GM18502 (cell line): ENCODE data around the gene FAM110D.

ENCODE experiments used
- ATAC-seq: cut with Tn5 transposase; IDR thresholded peaks from one replicate; pipeline ENCODE4 v1.9.1; 2021; ENCODE audit warnings: mild to moderate bottlenecking; ENCODE audit not compliant: unreplicated experiment, poor library complexity

Gene FAM110D

GRCh38 chr1:26127235-26128163 is 31.4 kb upstream of the FAM110D start:
- ATAC-seq, result no peak

GRCh38 chr1:26129778-26130177 is 29.1 kb upstream of the FAM110D start:
- ATAC-seq, result no peak

DNA sequence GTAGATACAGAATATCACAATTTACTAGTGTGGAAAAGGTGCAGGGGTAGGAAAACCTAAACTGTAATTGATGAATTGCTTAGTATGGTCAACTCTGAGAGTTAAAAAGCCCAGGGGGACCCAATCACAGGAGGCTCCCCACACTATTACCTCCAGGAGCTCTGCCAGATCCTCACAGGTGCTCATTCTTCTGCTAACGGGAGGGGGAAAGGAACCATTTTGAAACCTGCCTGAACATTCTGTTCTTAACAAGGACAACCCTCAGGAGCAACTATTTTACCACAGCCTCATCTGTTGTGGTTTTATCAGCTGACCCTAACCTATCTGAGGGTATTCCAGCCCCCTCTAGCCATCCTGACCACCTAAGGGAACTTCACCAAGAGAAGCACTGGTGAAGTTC is 28.2 kb upstream of the FAM110D start:
- ATAC-seq, result no peak

DNA sequence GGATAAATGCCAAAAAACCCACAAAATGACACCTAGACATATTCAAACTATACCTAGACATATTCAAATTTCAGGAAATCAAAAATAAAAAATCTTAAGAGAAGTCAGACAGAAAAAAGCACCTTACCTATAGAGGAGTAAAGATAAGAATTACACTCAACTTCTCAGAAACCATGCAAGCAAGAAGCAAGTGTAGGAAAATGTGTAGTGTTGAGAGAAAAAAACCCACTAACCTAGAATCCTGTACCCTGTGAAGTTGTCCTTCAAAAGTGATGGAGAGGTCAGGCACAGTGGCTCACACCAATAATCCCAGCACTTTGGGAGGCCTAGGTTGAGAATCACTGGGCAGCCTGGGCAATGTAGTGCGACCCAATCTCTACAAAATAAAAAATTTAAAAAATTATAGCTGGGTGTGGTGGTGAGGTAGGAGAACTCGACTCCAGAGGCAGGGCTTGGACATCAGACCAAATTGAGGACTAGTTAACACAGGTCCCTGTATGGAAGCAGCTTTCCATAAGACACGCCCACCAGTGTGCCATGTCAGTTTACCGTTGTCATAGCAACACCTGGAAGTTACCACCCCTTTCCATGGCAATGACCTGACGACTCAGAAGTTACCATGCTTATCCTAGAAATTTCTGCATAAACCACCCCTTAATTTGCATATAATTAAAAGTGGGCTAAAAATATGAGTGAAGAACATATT is 26.6 kb upstream of the FAM110D start:
- no peak for ATAC-seq

- ATAC-seq, result no peak
These were observed 26.1 kb upstream of the FAM110D start for GRCh38 chr1:26132834-26133167.

DNA sequence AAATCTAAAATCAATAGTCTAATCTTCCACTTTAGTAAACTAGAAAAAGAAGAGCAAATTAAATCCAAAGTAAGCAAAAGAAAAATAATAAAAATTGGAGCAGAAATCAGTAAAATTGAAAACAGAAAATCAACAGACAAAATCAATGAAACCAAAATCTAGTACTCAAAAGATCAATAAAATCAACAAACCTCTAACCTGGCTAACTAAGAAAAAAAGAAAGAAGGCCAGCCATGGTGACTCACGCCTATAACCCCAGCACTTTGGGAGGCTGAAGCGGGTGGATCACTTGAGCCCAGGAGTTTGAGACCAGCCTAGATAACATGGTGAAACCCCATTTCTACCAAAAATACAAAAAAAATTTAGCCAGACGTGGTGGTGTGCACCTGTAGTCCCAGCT is 24.4 kb upstream of the FAM110D start:
- ATAC-seq, result no peak

DNA sequence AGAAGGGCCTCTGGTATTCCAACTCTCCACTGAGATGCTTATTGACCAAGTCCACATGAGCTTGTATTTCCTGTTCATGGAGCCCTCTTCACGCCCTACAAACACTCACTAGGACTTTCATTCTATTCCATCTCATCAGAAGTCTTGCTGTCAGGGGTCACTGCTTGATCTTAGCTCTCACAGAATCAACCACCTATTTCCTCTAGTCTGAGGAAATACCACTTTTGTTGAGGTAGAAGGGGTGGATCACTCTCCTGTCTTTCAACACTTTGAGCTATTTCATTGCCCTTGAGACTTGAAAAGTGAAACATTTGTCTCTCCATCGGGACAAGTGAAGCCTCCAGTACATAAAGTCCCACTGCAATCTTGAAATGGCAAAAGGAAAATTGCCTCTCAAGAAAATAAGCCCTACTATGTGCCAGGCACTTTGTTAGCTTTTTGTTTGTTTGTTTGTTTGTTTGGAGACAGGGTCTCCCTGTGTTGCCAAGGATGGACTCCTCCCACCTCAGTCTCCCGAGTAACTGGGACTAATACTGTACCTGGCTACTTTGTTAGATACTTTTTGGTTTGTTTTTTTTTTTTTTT is 19.8 kb upstream of the FAM110D start:
- no peak for ATAC-seq

DNA sequence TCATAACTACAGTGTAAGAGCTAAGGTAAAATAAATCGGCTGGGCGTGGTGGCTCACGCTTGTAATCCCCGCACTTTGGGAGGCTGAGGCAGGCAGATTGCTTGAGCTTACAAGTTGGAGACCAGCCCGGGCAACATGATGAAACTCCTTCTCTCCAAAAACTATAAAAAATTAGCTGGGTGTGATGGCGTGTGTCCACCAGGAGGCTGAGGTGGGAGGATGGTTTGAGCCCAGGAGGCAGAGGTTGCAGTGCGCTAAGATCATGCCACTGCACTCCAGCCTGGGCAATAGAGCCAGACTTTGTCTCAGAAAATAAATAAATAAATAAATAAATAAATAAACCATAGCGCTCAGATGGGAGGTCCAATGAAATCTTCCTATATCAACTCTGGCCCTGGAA is 16.7 kb upstream of the FAM110D start:
- no peak for ATAC-seq

DNA sequence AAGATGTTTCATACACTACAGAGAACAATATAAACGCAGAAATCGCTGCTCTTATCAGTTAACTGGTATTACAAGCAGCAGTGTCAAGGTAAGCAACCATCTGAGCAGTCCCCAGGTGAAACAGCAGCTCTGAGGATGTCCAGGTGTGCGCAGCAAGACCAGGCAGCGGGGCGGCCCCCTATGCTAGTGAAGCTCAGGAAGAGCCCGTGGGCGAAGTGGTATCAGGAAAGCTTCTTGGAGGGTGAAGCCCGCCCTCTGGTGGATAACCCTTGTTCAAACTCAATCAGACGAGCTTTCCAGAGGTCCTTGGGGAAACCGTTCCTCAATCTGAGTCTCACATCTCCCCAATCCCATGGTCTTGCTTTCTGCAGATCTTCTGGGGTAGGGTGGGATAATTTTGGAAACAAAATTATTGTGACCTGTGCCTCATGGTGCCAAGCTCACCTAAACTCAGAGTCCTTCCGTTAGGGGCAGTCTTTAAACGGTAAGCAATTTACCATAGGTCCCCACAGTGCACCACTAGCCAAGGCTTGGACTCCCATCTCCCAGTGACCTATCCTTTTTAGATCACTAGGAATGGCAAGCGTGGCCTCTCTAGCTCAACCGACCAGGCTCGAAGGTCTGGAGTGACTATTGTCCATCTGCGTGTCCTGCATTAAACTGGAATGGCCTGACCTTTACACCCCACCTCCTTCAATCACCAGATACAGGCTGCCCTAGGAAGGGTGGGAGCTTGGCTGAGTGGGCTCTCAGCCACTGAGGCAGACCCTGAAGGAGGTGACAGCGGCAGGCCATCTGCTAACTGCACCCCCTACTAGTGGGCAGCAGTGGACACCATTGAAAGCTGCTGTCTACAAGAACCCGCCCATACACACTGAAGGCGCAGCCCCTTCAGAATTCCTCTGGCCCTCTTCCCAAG is 13.6 kb upstream of the FAM110D start:
- ATAC-seq, result no peak

GRCh38 chr1:26145960-26146294 is 13.0 kb upstream of the FAM110D start:
- no peak for ATAC-seq

DNA sequence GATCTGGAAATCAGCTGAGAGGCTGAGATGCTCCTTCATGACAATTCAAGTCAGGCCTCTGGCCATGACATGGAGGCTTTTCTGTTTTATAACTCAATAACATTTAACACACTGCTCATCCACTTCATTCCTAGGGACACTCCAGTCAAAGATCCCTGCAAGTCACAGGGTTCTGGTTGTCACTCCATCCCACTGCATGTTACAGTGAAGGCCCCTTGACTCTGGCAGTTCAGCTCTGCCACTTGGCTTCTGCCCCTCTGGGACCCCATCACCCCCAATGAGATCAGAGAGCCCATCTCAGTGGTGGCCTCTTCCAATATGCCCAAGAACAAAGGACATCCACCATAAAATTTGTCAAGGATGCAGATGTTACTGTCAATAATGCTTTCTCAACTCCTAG is 10.0 kb upstream of the FAM110D start:
- ATAC-seq, result no peak

DNA sequence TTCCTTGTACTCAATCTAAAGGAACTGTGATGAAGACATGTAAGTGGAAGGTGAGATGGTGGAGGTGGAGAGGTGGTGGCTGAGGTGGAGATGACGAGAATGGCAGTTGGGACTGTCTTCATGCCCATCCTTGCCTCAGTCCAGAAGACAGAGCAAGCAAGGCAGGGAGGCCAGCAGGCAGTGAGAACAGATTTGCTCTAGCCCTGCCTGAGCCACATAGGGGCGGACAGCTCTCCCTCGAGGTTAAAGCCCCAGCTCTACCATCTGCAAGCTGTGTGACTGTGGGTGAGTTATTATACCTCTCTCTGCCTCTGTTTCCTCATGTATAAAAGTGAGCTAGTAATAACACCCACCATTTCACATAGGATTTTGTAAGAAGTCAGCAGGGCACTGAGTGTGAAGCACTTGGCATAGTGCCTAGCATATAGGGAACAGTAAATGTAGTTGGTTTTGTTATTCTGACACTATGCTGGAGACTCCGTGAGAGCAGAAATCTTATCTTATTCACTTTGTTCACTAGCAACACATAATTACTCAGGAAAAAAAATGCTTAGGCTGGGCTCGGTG is 4.8 kb upstream of the FAM110D start:
- ATAC-seq, result no peak

GRCh38 chr1:26154750-26155149 is 4.1 kb upstream of the FAM110D start:
- no peak for ATAC-seq

DNA sequence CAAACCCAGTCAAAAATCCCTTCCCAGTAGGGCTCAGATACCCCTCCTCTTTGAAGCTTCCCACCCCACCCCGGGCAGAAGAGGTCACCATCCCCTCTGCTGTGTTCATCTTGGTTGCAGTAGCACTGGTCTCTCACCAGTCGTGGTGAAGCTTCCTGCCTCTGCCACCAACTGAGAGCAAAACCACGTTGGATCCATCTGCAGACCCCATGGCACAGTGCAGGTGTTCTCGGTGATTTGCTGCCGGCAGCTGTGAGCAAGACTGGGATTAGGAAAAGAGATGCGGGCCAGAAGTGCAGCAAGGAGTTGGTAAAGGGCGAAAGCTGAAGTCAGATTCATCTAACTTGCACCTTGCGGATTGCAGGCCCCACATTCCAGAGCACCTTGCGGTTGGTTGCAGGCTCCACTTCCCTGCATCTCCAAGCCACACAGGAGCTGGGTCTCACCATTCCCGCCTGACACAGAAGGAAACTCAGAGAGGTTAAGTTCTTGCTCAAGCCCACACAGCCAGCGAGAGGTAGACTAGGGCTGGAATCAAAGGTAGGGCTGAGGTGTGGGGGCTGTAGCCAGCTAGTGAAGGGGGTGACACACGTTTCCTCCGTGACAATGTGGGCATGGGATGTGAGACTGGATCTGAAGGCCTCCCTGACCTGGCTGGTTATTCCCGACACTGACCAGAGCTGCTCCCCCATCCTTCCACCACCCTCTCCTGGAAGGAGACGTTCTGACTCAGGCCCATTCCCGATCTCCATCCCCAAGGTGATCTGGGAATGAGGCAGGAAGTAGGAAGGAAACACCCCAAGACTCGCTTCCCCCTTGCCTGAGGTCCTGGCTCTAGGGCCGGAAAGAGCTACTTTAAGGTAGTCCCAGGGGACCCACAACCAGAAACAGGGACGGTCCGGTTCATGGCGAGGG is 3.3 kb upstream of the FAM110D start:
- no peak for ATAC-seq

GRCh38 chr1:26156285-26157038 is 2.4 kb upstream of the FAM110D start:
- no peak for ATAC-seq

- ATAC-seq, result no peak
These were observed 490 bp upstream of the FAM110D start for GRCh38 chr1:26158271-26158907.

DNA sequence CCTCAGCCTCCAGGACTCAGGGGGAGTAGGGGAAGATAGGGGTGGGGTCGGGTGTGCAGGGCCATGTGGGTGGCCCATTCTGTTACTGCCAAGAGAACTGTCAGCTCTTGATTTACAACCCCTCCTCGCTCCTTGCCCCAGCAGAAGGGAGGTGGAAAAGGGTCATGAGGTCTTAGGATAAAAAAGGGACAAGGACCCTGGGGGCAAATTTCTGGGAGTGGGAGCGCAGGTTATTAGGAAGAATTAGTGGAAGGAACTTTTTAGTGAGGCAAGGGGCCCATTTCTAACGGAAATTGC is 812 bp downstream of the FAM110D start:
- no peak for ATAC-seq
